NCI-H1930 (cell line): ENCODE data around the gene DPYSL4.

Experiments used
- DNase-seq, 2 experiments: peaks; one replicate each; lab custom pipeline; 2025; lab: John Stamatoyannopoulos, UW

Gene DPYSL4

DNA sequence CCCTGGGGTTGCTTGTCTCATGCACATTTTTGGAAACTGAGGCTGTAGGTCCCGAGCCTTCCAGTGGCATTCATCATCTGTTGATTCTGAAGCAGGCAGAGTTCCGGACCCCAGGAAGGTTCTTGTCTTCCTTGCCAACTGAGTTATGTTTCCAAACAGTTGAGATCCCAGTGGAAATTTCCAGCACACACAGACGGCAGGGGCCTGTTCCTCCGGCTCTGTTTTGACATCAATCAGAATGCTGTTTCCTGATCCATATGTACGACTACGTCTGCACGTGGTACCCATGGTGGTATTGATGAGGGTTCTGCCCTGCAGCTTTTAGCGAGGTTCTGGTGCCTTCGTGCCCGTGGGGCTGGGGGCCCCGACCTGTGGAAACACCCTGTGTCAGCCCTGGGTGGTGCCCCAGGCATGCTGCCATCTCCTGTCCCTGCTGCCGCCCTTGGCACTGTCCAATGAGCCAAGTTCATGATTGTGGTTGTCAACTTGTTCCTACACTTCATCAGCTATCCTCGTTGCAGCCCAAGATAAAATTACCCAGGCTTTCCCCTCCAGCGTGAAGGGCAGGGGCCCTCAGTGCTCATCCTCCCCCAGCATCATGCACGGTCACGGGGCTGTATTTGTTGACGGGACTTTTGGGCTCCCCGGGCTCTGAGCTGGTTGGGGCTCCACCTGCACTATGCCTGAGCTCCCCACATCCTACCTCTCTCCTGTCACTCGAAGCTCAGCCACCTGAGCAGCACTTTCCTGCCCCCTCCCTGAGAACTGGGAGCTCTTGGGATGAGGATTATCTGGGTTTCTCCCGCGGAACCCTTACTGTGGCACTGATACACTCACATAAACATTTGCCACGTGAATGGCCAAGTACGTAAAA, 7.8 kb upstream of the DPYSL4 start:
- DNase-seq: no peak

DNA sequence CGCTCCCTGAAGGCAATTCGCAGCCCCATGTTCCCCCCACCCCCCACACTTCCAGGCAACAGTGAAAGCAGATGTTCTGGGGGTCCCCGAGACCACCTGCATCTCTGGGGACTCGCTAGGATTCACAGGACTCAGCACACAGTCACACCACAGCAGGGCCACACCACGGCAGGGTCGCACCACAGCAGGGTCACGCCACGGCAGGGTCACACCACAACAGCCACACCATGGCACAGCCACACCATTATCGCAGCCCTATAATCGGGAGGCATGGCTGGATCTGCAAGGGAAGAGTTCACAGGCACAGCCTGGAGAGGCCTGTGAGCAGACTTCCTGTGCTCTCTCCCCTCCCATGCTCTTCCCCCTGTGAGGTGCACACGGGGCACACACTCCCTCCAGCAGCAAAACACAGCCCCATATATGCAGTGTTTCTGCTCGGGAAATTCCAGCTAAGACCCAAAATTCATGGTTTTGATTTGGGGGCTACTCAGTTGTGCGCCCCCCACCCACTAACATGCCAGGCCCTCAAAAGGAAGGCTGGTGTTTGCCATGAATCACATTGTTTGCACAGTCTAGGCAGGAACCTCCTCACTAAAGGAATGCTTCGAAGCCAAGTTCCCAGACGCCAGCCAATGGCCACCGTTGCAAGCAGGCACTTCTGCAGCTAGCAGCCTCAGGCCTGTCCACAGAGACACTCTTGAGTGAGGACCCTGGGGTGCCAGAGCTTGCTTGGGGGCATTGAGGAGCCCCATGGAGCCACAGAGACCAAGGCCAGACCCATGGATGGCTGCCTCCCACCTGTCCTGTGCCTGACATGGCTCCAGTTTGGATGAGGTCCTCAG, 7.0 kb upstream of the DPYSL4 start:
- no peak for DNase-seq

DNA sequence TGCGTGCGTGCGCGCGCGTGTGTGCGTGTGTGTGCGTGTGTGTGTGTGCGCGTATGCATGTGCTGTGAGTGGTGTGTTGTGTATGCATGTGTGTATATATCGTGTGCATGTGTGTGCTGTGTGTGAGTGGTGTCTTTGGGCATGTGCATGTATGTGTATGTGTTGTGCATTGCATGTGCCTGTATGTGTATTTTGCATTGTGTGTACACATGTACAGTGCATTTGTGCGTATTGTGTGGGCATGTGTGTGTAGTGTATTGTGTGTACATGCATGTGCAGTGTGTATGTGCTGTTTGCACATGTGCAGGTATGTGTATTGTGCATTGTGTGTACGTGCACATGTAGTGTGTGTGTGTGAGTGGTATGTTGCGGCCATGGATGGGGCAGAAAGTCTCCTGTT, 6.0 kb upstream of the DPYSL4 start:
- no peak for DNase-seq

DNA sequence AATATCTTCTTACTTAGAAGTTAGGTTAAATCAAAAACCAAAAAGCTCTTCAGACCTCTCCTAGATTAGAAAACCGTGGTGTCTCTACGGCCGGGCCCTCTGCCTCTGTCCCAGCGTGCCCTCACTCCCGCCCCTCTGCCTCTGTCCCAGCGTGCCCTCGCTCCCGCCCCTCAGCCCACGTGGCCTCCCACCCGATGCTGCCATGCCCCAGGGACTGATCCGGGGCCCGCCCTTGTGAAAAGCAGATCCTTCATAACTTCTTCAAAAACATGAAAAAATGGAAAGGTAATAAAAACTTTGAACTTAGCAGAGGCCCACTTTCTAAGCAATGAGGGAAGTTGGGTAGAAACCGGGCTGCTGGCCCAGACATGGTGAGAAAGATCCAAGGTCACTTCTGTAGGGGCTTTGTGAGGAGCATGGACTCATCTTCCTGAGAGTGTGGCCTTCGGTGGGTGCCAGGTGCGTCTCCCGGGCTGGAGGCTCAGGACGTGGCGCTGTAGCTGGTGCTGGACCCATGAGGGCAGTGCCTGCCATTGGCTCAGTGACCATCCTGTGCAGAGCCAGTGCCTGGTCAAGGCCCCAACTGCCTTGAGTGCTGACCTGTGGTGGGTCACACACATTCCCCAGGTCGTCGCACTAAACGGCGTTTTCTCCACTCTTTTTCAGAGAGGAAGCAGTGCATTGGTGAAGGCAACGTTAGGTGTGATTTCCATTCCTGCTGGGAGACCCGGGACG, 4.9 kb upstream of the DPYSL4 start:
- DNase-seq: no peak

DNA sequence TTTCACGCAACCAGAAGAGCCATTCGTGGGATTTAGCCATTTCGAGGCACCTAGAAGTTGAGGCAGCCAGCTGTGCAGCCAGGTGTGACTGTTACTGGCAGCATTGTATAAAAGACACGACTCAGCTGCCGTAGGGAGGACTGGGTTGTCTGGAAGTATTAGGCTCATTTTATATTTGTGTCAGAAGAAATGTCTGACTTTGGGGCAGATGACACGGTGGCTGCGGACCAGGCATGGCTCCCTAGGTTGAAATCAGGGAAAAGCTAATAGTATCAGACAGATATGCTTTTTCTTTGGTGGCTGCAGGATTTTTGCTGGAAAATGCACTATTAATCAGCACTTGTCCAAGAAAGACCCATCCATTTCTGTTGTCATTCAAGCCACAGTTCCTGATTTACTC, 4.2 kb upstream of the DPYSL4 start:
- DNase-seq: no peak

DNA sequence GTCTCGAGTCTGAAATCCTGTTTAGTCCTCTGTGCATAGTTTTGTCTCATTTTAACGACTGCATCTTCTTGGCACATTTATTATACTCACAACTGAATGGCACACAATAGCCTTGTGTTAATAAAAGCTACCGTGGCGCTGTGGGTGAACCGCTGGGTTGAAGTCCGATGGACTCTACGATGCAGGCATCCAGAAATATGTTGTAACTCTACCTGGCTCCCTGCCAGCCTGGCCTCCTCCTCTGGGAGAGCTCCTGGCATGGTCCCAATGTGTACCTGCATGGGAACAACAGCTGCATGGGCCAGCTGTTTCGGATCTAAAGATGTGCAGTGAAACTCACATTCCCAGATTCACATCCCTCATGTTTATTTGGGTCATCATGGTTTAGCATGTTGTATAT, 3.7 kb upstream of the DPYSL4 start:
- no peak for DNase-seq

DNA sequence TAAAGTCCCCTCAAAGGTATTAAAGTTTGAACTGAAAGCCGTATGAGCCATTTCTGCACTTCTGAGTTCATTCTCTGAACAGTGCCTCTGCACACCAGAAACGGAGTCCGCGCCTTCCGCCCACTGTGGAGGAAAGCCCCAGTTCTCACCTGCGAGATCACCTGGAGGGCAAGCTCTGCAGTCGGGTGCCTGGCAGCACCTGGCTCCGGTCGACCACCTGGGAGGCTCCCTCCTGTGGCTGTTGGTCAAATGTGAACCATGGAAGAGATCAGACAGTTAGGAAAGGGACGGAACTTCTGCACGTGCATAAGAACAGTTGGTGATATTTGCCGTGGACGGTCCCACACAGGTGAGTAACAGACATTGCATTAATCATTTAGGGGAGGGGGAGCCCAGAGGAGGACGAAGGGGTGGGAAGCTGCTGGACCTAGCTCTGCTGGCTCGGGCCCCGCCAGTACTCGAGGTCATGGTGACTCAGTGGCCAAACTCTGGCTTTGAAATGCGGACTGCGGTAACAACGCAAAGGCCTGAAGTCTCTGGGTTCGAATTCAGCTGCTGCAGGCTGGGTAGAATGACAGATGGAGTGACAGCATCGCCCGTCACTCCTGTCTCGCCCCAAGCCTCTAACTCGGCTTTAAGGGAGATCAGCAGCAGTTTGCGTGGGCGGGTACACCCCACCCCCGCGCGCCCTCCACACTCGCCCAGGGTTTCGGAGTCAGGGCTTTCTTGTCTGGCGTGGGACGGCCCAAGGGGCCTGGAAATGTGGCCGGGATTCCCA, 1.7 kb upstream of the DPYSL4 start:
- no peak for DNase-seq

DNA sequence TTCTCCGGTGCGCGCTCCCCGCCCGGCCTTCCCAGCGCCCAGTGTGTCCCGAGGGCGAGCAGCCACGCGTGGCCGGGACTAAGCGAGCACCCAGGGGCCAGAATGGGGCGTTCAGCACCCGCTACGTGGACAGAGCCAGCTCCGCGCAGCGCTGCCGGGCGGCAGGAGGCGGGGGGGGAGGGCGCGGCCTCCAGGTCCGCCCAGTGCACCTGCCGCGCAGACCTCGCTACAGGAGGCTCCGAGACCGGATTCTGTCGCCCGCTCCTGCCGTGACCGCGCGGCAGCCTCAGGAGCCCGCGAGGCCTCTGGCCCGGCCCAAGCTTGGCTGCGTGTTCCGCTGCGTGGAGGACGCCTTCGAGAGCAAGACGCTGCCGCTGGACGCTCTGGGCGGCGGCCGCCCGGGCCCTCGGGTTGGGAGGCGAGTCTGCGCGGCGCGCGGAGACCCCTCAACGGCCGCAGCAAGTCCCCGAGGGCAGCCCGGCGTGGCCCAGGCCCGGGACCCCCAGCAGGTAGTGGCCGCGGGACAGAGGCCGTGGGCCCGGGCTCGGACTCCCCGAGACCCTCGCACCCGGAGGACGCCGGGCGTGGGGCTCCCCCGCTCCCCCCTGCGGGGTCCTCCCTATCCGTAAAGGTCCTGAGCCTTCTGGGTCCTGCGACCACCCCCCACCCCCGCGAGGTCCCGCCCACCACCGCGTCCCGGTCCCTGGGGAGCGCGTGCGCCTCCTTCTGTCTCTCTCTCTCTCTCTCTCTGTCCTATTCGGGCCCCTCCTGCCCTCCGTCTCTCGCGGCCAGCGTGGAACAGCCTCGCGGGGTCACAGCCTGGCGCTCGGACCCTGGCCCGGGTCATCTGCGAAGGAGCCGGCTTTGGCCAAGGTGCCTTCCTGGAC, 904 bp upstream of the DPYSL4 start:
- no peak for DNase-seq

DNA sequence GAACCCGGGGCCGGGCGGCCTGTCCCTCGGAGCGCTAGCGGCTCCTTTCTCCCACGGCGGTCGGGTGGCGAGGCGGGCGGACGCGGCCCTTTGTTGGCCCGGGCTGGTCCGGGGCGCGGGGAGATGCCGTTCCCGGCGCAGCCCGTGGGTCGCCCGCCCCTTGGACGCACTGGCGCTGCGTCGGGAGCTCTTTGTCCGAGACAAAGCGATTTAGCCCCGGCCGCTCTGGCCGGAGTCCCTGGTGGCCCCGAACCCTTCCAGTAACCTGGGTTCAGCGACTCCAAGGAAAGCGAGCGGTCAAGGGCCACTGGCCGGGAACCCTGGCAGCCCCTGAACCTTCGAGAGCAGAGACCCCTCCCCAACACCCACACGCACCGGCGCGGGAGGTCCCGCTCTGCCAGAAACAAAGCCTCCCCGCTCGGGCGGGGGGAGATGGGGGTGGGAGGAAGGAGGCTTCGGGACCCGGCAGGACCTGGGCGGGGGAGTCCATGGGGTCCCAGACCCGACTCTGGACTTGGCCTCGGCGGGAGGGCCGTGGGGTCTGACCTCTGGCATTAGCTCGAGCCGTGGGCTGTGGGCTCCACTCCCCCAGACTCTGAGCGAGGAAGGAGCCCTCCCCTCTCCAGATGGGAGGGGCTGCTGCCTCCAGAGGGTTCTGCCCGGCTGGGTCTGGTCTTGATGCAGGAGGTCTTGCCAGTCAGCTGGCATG, 836 bp downstream of the DPYSL4 start:
- DNase-seq: no peak

DNA sequence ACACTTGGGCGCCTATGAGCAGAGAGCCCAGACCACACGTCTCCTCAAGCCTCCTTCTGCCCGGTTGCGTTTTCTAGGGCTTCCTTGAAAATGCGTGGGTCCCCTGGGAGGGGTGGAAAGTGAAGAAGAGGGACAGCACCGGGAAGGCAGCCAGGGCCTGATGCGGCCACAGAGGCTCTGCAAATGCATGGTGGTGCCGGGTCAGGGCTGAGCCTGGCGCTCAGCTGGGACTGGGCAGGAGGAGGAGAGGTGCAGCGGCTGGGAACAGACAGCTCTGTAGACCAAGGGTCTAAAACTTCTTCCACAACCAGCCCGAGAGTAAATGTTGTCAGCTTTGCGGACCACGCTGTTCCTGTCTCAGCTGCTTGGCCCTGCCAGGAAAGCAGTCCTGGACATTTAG, 1.6 kb downstream of the DPYSL4 start:
- DNase-seq: no peak

DNA sequence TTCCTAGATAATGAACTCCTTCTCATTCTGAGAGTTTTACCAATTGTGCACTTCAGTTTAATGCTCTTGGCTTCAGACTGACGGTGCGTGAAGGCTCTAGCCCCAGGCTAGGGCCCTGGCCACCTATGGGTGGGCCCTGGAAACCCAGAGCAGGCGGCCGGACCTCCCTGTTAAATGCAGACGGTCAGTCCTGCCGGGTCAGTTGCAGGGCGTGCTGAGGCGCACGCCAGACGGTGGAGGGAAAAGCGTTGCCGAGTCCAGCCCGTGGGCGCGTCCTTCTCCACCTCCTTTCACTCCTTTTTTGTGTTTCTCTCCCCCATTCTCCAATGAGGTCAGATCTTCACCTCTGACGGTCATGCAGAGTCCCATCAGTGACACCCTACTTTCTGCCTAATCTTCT, 2.3 kb downstream of the DPYSL4 start:
- no peak for DNase-seq

DNA sequence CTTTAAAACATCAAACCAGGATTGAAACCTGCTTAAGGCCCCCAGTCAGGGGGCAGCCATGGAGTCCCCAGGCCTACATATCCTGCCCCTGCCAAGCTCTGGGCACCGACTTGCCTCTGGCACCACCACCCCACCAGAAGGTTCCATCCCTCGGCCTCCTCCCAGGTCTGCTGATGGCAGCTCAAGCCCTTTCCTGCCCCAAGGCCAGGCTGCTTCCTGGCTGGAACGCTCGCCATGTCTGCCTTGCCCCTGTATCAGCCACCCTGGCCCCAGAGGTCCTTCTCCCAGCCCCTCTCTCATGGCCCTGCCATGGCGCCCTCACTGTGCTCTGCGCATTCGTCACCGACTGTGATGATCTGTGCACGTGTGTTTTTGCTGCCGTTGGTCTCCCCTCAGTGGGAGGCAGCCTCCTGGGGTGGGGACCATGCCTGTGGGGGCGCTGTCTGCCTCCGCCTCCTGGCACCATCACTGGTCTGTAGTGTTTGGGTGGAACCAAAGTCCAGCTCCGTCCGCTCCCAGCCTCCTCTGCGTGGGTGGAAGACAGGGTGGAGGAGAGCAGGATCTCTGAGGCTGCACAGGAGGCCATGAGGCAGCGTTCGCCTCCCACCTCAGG, 3.2 kb downstream of the DPYSL4 start:
- DNase-seq: no peak

DNA sequence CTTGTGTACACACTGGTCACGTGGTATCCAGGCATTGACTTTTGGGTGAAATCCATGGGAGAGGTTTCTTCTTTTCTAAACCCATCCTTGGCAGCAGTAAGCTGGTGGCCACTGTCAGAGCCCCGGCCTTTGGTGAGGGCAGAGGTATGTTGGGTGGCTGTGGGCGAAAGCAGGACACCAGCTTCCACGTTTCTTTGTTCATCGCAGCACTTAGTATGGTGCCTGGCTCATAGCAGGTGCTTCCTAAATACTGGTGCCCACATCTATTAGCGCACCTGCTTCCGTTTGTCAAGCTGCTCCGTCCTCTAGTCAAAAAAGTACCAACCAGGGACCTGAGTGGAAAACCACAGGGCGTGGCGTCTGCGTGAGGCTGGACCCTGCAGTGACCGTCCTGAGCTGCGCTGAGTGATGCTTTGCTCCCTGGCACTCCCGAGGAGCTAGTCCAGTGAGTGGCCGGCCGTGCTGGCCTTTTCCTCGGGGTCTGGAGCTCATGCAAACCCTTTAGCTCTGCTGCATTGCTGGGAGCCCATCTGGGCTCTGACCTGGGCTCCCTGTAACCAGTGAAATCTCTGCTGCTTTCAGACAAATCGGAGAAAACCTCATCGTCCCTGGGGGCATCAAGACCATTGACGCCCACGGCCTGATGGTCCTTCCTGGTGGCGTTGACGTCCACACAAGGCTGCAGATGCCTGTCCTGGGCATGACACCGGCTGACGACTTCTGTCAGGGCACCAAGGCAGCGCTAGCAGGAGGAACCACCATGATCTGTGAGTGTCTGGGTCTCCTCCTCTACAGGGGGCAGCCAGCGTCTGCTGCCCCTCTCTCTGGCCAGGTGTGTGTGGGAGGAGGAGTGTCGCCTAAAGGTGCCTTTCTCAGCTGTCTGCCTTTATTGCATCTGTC, 5.6 kb downstream of the DPYSL4 start:
- no peak for DNase-seq

DNA sequence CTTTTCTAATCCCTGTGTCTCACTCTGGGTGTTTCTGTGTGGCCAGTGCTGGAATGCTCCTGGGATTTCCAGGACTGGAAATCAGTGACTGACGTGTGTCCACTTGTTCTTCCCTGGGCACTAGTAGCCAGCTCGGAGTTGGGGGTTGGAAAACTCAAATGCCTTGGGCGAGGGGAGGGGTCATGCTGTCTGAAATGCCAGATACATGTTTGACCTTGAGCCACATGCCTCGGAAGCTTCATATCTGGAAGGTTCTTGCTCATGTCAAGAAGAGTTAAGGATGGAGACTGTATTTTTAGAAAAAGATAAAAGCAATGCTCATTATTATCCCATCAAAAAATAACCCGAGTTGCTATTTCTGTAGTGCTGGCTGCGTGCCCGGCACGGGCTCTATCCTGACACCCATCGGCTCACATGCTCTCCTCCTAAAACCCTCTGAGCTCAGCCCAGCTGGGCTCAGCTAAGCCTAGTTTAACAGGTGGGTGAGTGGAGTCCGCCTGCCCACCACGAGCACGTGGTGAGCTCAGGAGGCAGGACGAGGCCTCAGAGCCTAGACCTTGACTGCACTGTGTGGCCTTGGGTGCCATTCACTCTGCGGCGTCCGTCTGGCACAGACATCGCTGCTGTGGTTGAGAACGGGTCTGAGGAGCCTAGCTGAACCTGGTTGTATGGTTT, 6.4 kb downstream of the DPYSL4 start:
- DNase-seq: no peak

DNA sequence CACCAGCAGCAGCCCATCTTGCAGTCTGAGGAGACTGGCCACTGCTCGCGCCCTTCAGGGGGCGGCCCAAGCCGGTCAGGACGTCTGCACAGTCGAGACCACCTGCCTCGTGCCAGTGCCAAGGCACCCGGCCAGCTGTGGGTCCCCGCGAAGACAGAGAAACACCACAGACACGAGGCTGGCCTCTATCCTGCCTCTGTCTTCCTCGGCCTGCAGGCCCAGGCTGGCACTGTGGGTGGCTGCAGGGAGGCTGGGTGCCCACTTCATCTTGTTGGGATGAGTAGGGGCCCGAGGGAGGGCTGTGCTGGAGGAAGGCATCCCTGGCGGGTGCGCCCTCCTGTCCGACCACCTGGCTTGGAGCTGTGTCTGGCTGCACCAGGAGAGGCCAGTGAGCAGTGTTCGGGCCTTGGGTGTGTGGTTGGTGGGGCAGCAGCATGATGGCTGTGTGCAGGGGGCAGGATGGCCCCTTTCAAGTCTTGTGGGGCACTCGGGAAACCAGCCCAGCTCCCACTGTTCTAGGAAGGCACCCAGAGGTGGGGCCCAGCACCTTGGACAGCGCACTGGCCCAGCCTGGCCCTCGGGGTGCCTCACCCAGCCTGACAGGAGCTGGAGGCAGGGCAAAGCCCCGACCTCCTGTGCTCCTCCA, 7.3 kb downstream of the DPYSL4 start:
- no peak for DNase-seq

DNA sequence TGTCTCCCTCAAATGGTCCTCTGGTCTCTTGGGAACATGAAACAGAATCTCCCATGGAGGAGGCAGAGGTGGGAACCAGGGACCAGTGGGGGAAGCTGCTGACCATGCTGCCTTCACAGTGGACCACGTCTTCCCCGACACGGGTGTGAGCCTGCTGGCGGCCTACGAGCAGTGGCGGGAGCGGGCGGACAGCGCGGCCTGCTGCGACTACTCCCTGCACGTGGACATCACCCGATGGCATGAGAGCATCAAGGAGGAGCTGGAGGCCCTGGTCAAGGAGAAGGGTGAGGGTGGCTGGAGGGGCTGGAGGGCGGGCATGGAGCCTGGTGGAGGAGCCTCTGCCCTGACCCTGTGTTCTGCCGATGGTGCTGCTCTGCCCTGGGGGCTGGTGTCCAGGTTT, 8.0 kb downstream of the DPYSL4 start:
- DNase-seq: no peak

DNA sequence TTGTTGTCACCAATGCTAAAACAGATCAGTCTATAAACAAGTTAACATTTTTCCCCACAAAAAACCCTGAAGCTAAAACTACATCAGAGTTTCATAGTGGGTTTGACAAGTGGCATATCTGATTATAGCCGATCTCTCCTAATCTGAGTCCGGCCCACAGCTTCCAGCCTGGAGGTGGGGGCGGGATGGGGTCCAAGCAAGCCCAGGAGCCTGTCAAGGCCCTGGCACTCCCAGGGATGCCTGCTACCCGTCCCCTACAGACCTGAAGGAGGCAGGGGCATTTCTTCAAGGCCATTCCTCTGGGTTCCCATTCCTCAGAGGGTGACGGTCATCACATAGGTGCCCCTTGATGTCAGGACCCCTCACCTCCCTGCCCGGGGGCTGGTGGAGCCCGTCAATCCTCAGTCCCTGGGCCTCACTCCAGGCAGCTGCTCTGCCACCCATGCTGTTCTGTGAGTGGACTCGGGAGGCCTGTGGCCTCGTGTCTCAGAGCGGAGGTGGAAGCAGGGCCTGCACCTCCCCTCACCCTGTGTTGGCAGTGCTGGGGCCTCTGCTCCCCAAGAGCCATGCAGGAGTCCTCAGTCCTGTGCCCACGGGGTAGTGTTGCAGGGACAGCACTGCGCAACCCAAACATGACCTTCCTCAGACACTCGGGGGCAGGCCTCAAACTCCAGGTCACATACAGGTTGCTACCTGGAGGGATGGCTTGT, 8.8 kb downstream of the DPYSL4 start:
- DNase-seq: no peak
